ENCODE data around the gene SBK3.
"Not testable (repeated sequence)": the region's sequence is repeated elsewhere in the genome, so short reads cannot be mapped to it uniquely, and the experiment has no call there.

The SBK3 gene

DNA sequence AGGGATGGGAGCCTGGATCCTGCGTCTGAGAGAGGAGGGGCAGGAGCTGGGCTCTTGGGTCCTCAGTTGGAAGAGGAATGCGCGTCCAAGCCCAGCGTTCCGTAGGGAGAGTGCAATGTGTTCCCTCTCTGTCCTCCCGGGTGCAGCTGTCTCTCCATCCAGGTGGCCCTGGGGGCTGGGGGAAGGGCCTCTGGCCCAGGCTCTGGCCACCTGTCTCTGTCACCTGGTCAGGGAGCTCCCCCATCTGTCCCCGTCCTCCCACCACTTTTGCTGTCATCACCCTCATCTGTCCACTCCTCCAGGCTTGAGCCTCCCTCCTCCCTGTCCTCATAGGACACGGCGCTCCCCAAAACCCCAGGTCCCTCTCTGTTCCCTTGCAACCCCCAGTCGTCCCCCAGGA lies 4.7 kb downstream of the SBK3 start:
- no peak for DNase-seq (ENCODE audit: low read depth)

GRCh38 chr19:55539090-55539984 lies 6.0 kb downstream of the SBK3 start:
- DNase-seq (ENCODE audit: low read depth), result no peak

DNA sequence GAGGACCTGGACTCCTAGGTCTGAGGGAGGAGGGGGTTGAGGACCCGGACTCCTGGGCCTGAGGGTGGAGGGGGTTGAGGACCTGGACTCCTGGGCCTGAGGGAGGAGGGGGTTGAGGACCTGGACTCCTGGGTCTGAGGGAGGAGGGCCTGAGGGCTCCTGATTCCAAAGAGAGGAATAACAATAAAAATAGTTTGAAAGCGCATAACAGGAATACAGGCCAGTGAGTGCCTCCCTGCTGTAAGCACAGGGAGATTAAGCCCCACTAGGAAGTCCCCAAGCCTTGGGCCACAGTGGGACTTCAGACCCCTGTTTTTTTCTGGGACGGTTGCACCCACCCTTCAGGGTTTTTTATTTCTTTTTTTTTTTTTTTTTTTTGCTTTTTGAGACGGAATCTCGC lies 7.2 kb downstream of the SBK3 start:
- no peak for DNase-seq (ENCODE audit: low read depth)

DNA sequence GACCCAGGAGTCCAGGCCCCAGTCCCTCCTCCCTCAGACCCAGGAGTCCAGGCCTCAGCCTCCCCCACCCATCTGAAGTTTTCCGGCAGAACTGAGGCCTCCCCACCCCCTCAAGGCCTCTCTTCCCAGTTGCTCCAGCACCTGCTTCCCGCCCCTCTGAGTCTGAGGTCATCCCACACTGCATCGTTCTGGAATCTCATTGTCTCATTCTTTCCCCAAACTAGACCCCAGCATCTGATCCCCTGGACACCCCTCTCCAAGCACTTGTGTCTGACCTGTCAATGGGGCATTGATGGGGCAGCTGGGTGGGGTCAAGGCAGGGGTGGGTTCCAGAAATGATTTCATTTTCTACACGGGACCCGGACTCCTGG lies 7.6 kb downstream of the SBK3 start:
- no peak for DNase-seq (ENCODE audit: low read depth)

- no peak for DNase-seq (ENCODE audit: low read depth)
Observed at GRCh38 chr19:55536951-55537740, 8.2 kb downstream of the SBK3 start, which contains the start of gene SBK2. TSS of gene SBK2 (minus strand) at chr19:55537133. CDS start at chr19:55536294, 839 bp downstream.

DNA sequence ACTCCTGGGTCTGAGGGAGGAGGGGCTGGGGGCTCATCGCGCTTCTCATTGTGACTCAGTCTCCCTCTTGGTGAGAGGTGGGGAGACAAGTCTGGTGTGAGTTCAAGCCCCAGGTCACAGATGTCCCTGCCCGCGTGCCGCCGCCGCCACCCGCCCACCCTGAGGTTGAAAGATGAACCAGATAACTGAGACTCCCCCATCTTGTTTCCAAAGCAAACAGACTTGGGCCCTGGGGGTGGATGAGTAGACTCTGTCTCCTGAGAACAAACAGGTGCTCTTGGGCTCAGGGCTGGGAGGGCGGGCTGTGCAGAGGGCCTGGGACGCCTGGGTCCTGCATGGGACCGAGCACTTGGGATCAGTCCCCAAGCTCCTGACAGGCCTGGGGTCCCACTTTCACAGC lies 9.0 kb downstream of the SBK3 start:
- DNase-seq (ENCODE audit: low read depth), result no peak

DNA sequence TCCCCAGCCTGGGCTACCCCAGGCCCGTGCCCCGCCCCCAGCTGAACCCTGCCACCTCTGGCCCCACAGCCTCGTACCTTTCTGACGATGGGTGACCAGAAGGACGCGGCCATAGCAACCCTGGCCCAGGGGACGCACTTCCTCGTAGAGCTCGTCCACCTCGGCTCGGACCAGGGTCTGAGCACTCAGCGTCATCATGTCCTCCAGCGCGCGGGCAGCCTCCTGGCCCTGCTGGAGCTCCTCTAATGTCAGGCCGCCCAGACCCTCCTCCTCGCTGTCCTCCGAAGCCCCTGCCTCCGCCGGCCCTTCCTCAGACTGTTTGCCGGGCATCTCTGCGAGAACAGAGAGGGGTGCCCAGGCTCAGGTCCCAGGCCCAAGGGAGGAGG lies 9.4 kb downstream of the SBK3 start:
- DNase-seq (ENCODE audit: low read depth), result no peak

- no peak for DNase-seq (ENCODE audit: low read depth)
Observed at GRCh38 chr19:55535173-55535964, 10.0 kb downstream of the SBK3 start.

DNA sequence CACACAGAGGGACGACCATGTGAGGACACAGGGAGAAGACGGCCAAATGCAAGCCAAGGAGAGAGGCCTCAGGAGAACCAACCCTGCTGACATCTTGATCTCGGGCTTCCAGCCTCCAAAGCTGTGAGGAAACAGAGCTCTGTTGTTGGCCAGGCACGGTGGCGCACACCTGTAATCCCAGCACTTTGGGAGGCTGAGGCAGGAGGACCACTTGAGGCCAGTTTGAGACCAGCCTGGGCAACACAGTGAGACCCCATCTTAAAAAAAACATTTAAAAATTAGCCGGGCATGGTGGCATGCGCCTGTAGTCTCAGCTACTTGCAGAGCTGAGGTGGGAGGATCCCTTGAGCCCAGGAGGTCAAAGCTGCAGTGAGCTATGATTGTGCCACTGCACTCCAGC lies 11.1 kb downstream of the SBK3 start:
- DNase-seq (ENCODE audit: low read depth), result not testable (repeated sequence)

GRCh38 chr19:55530996-55531395 lies 14.3 kb downstream of the SBK3 start:
- no peak for DNase-seq (ENCODE audit: low read depth)

DNA sequence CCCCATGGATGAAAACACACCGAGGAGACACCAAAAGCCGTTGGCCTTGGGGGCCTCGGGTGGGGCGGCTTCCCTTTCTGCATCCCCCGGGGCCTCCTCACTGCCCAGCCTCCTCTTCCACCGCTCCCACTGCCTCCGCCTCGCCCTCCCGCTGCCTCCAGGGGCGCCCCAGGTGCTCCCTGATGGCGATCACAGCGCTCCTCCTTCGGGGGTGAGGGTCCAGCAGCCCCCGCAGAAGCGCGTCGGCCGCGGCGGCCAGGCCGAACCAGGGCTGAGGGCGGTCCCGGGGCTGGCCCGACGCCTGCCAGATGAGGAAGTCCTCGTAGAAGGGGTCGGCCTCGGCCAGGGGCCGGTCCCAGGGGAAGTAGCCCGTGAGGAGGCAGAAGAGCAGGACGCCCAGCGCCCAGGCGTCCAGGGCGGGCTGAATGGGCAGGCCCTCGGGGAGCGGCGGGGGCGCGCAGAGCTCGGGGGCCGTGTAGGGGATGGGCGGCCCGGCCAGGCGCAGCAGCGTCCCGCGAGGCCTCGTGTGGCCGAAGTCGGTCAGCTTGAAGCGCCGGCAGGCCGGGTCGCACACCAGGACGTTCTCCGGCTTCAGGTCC lies 15.6 kb downstream of the SBK3 start:
- no peak for DNase-seq (ENCODE audit: low read depth)

GRCh38 chr19:55528030-55528803 lies 17.1 kb downstream of the SBK3 start:
- no peak for DNase-seq (ENCODE audit: low read depth)

DNA sequence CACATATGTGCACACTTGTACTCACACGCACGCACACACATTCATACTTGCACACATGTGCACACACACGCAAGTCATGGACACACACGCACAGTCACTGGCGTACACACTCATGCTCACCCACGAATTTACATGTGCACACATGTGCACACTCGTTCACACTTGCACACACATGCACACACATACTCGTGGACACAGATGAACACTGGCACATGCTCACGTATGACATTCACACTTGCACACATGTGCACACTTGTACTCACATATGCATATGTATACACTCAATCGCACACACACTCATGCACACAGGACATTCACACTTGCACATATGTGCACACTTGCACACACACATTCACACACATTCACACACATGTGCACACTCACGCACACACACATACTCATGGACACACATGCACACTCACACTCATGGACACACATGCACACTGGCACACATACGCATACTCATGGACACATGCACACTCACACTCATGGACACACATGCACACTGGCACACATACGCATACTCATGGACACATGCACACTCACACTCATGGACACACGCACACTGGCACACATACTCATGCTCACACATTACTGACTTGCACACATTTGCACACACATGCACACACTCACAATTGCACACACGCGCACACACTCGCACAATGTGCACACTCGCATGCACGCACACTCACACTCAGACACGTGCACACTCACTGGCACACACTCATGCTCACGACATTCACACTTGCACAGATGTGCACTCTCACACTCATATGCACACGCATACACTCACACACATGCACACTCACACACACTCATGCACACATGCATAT lies 17.9 kb downstream of the SBK3 start:
- DNase-seq (ENCODE audit: low read depth), result no peak

DNA sequence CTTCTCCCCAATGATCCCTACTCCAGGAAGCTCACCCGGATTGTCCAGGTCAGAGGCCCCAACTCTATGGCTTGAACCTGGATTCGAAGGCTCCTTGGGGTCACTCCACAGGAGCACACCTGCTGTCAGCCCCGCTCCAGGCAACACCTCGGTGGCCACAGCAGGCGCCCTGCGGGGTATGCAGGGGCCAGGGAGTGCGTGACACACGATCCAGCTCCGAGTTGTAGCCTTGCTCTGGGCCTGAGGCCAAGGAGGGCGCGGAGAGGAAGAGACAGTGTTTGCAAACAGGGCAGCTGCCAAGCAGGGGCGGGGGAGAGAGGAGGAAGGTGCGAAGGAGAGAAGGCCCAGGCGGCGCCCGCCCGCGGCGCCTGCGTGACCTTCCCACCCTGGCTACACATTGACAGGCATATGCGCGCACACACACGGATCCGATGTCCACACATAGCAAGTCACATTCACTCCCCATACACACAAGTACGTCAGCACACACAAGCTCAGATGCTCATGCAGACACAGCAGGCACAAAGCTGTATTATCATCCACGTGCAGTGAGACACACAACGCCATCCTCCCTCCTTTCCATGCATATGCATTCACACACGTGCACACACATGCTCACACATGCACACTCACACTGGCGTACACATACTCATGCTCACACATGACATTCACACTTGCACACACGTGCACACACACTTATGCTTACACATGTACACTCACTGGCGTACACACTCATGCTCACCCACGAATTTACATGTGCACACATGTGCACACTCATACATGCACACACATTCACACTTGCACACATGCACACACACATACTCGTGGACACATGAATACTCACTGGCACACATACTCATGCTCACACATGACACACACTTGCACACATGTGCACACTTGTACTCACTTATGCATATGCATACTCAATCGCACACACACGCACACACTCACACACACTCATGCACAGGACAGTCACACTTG lies 18.8 kb downstream of the SBK3 start:
- DNase-seq (ENCODE audit: low read depth), result no peak

GRCh38 chr19:55525289-55526101 lies 19.8 kb downstream of the SBK3 start:
- DNase-seq (ENCODE audit: low read depth), result no peak

DNA sequence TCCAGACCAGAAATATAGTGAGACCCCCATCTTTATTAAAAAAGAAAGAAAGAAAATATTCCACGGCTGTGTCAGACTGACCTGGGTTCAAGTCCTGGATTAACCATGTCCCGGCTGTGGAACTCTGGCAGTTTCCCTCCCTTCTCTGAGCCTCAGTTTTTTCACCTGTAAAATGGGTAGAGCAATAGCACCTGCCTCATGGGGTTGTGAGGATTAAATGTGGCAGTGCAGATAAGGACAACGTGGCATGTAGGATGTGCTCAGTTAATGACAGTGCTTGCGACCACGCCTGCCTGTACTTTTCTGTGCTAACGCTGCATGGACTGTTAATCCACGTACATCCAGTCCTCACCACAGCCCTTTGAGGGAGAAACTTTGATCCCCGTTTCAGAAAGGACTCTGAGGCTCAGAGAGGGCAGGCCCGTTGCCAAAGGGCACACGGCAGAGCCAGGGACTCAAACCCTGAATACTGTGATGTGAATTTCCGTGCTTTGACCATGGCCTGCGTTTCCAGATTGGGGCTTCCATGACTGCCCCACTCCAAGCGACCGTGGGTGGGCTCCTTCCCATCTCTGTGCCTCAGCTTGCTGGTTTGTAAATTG lies 24.6 kb downstream of the SBK3 start:
- no peak for DNase-seq (ENCODE audit: low read depth)

GRCh38 chr19:55519451-55520311 lies 25.7 kb downstream of the SBK3 start:
- DNase-seq (ENCODE audit: low read depth), result no peak

Measured in activated T-cell treated with anti-CD3 and anti-CD28 coated beads for 48 hours (primary cell).